HG02981 (cell line): ENCODE results near the gene CXCL13.
"Not testable (repeated sequence)": the region's sequence is repeated elsewhere in the genome, so short reads cannot be mapped to it uniquely, and the experiment has no call there.

ENCODE experiments used
- ATAC-seq: cut with Tn5 transposase; IDR thresholded peaks from one replicate; pipeline ENCODE4 v1.9.1; 2021; ENCODE audit warnings: mild to moderate bottlenecking, moderate library complexity; ENCODE audit not compliant: unreplicated experiment

The CXCL13 gene

GRCh38 chr4:77600521-77601451, 4.8 kb upstream of the CXCL13 start:
- ATAC-seq = peak; percentile 65

GRCh38 chr4:77601614-77602187, 3.9 kb upstream of the CXCL13 start:
- ATAC-seq = no peak

DNA sequence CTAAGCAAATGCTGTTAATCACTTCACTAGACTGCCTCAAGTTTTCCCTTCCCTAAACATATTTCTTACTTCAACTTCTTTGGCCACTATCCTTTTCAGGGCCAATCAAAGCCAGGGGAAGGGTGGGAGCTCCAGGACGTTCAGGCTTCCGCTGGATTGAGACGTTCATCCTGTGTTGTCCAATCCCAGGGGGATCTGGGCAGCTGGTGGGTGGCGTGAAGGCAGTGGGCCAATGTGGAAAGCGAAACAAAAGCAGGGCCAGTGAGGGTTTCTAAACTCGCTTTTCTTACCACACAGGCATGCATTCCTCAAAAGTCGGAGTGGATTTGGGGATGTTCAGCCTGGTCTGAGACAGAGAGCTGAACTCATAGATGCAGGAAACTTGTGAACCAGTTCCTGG, 7.6 kb downstream of the CXCL13 start:
- no peak for ATAC-seq

DNA sequence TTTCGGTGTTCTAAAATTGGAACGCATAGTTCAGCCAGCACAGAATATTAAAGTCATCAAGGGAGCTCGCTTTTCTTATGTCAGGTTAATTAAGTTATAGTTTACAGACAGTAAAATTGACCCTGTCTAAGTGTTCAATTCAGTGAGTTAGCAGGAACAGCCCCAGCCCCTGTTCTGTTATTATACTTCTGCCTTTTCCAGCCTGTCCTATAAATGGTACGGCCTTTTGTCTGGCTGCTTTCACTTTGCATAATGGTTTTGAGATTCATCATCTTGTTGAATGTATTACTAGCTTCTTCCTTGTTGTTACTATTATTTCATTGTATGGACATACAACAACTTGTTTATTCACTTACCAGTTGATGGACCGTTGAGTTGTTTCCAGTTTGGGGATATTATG, 9.5 kb downstream of the CXCL13 start:
- no peak for ATAC-seq

GRCh38 chr4:77617203-77617602, 11.6 kb downstream of the CXCL13 start:
- ATAC-seq = no peak

GRCh38 chr4:77618383-77619241, 13.0 kb downstream of the CXCL13 start:
- ATAC-seq = peak; percentile 95

- no peak for ATAC-seq
Observed at GRCh38 chr4:77619408-77619807, 13.8 kb downstream of the CXCL13 start.

- ATAC-seq = no peak
Observed at GRCh38 chr4:77621254-77621653, 15.6 kb downstream of the CXCL13 start.

DNA sequence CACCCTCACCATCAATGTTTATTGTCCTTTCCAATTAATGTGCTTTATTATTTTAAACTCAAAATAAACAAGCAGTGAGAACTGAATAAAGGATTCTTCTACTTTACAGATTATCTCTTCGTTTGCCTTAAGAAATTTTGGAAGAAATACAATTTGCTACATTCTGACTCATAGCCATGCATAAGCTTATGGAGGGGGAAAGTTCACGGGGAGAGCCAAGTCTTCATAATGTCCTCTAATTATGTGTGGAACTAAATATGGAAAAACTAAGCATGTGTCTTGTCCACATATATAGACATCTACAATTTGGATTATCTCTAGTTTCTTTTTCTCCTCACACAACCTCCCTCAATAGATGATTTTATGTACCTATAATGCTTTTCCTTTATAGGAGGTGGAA, 17.5 kb downstream of the CXCL13 start:
- no peak for ATAC-seq

DNA sequence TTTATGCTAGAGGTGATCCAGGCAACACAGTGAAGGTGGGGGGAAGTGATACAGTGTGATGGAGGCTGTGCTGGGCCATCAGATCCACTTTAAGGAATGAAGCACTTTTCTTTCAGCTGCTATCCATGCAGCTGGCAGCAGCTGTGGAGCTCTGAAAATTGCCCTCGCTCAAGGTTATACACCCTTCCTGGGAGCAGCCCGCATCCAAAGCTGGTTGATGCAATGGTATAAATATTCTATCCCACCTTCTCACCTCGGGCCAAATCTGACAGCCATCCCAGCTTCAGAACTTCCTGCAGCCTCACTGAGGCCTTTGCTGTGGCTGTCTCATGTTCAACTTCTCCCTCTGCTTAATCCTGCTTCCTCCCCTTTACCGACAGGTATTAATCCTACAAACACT, 18.6 kb downstream of the CXCL13 start:
- ATAC-seq = no peak

GRCh38 chr4:77625485-77625884, 19.9 kb downstream of the CXCL13 start:
- no peak for ATAC-seq

DNA sequence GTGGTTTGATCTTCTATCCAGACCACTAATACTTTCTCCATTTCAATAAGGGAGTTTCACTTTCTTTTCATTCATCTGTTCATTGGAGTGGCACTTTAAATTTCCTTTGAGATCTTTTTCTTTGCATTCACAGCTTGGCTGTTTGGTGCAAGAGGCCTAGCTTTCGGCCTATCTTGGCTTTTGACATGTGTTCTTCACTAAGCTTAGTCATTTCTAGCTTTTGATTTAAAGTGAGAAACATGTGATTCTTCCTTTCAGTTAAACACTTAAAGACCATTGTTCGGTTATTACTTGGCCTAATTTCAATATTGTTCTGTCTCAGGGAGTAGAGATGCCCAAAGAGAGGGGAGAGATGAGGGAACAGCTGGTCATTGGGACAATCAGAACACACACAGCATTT, 24.3 kb downstream of the CXCL13 start:
- ATAC-seq = peak; percentile 76

GRCh38 chr4:77631276-77631675, 25.7 kb downstream of the CXCL13 start:
- no peak for ATAC-seq

GRCh38 chr4:77634132-77634785, 28.6 kb downstream of the CXCL13 start:
- no peak for ATAC-seq

DNA sequence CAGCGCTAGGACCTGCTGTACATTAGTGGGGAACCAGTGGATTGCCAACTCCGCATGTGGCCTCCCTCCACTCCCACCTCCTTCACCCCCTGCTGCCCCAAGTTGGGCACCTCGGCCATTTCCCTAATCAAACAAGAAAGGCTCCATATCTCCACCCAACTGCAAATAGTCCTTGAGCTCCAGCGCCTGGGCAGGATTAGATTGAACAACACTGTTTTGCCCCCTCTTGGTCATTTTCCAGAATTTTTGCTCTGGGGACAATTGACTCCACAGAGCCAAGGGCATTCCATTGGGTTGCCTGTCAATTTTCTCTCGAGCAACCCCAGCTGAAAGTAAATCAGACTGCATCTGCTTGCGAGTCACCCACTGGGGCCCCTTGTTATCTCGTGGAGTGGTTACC, 29.6 kb downstream of the CXCL13 start:
- ATAC-seq = no peak

GRCh38 chr4:77635876-77636275, 30.3 kb downstream of the CXCL13 start:
- no peak for ATAC-seq

DNA sequence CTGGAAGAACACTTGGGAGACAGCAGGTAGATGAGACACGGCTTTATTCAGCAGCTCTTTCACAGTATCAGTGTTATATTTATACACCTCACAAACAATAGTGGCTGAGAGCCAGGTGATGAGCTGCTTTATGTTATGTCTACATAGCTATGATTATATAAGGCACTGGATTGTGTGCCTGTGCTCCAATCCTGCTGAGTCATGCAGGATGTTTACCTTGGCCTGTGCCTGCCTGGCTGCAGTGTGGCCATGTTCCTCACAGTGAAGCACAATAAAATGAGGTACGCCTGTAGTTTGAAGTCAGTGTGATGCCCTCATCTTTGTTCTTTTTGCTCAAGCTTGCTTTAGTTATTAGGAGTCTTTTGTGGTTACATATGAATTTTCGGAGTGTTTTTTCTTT, 31.3 kb downstream of the CXCL13 start:
- ATAC-seq = no peak

DNA sequence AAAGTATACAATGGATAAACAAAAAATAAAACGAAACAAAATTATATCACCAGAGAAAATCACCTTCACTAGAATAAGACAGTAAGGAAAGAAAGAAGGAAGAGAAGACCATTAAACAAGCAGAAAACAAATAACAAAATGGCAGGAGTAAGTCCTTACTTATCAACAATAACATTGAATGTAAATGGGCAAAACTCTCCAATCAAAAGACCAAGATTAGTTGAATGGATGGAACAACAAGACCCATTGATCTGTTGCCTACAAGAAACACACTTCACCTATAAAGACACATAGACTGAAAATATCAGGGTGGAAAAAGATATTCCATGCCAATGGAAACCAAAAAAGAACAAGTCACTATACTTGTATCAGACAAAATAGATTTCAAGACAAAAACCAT, 38.4 kb downstream of the CXCL13 start:
- not testable (repeated sequence) for ATAC-seq

- no peak for ATAC-seq
Observed at GRCh38 chr4:77650787-77651186, 45.2 kb downstream of the CXCL13 start.

DNA sequence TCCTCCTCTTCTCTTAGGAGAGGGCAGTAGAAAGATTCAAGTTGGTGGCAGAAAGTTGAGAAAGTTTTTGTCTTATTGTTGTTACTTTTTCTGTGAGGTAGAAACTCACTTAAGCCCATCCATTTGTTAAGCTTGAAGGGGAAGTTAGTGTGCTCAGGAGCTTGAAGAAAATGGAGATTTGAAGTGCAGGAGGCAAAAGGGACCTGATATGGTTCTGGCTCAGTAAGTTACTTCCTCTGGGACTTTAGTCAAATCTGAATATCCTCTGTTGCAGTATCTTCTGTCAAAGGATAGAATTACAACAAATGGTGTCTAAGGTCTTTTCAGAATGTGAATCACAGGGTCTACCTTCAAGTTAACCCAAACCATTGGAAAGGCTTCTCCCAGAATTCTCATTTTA, 46.2 kb downstream of the CXCL13 start:
- no peak for ATAC-seq
